ENCODE results near the gene UNC93A.
"Not testable (repeated sequence)": the region's sequence is repeated elsewhere in the genome, so short reads cannot be mapped to it uniquely, and the experiment has no call there.

Gene UNC93A

DNA sequence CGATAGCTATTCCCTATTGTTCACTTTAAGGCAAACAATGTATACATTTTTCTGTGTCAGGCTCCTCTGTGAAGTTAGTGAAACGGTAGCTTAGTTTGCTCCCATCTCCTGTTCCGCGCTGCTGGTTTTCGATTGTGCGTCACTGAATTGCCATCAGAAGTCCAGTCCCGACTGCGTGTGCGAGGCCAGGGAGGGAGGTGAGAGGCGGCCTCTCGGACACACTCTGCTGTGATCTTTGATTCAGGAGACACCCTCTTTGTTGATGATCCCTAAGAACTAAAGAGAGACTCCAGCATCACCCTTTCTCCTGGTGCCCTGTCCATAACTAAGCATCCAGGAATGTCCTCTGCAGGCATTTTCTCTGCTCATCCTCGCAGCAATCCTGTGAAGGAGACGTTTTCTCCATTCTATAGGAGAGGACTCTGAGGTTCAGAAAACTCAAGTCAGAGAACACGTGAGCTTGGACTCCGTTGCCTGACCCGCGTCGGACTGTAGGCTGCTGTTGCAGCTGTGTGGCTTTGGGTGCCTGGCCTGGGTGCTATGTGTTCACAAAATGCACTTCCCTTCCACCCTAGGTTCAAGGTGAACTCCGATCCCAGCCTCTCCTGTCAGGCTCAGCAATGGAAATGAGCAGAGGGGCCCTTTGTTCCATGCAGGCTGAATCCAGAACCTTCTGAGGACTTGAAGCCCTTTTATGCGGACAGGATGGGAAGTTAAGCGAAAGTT, 24.1 kb upstream of the UNC93A start:
- Mint-ChIP-seq H3K27ac (no peak overlapping the region), H3K9me3 (peaks cover 0 to 7% of the 10 kb centered on the region in 2 donors), H3K4me3 (no peak overlapping the region), H3K4me1 (no peaks in the 10 kb centered on the region), H3K27me3 (peaks cover 34% of the 10 kb centered on the region)
- DNase-seq (no peak), ATAC-seq (no peak)

DNA sequence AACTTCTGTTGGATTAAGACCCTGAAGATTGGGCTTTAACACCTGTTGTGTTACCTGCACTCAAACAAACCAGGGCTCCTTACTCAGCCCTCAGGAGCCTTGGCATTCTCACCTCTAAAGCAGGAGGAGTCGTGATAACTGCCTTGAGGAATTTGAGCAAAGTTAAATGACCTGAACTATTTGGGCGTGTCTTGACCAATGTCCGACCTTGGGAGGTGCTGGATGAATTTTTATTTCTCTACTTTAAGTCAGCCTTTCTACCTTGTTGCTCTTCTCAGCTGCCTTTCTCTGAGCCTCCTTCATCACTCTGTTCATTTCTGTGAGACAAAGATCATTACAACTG, 23.6 kb upstream of the UNC93A start:
- not testable (repeated sequence) for H3K9me3 Mint-ChIP-seq, H3K4me1 Mint-ChIP-seq, H3K4me3 Mint-ChIP-seq, ATAC-seq, DNase-seq
- Mint-ChIP-seq H3K27ac (peak overlapping the region in 1 of 2 donors; percentile 91), H3K27me3 (peaks cover 29% of the 10 kb centered on the region)

DNA sequence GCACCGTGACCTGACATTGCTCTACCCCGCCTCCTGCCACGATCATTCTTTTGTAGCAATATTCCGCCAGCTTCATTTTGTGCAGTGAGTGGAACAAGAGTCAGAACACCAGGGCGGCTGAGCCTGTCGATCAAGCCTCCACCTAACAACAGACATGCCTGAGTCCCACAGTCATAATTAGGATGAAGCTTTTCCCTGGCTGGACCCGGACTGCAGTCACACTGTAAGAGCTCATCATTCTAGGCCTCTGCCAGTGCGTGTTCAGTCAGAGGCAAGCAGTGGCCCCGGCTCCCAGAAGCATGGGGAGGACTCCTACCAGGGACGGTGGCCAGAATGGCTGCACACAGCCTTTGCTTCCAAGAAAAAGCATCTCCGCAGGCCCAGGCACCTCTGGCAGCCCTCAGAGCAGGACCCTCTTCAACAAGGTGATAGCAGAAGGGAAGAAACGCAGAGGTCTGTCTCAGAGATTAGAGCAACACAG, 23.2 kb upstream of the UNC93A start:
- Mint-ChIP-seq H3K27me3 (peaks cover 24% of the 10 kb centered on the region), H3K4me3 (no peak overlapping the region), H3K27ac (peak overlapping the region in 1 of 2 donors; percentile 91), H3K9me3 (peaks cover 0 to 2% of the 10 kb centered on the region in 2 donors), H3K4me1 (no peaks in the 10 kb centered on the region)
- DNase-seq (no peak), ATAC-seq (no peak)

DNA sequence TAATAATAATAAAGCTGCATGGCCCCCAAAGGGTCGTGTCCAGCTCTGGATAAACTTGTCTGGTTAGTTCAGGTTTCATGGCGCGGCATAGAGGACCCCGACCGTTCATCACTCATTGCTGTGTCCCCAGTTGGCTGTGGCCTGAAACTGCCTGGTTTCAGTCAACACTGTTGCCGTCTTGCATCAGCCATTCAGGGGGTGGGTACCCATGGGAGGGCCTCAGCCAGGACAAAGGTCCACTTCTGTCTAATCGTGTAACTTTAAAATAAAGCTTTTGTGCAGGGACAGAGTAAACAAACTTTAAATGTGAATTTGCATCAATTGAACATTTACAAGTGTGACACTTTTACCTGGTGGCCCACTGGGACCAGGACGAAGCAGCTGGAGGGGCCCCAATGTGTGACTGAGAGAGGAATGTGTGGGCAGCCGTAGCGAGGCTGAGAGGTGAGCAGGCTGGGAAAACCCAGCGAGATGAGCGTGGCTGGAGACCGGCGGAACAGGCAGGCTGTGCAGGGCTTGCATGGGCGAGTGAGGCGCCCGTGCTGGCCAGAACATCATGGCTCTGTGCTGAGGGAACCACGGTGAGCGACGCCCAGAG, 22.3 kb upstream of the UNC93A start:
- no peak for ATAC-seq
- no peak overlapping the region for H3K4me3 Mint-ChIP-seq
- no peaks in the 10 kb centered on the region for H3K9me3 Mint-ChIP-seq
- H3K27ac Mint-ChIP-seq = no peak overlapping the region
- peaks cover 22% of the 10 kb centered on the region for H3K27me3 Mint-ChIP-seq
- no peak for DNase-seq
- H3K4me1 Mint-ChIP-seq = no peaks in the 10 kb centered on the region

GRCh38 chr6:167270499-167271311, 20.4 kb upstream of the UNC93A start:
- peaks cover 22% of the 10 kb centered on the region for H3K27me3 Mint-ChIP-seq
- ATAC-seq (no peak), DNase-seq (no peak)
- H3K27ac Mint-ChIP-seq = no peak overlapping the region
- no peak overlapping the region for H3K4me3 Mint-ChIP-seq
- H3K4me1 Mint-ChIP-seq = no peaks in the 10 kb centered on the region
- no peaks in the 10 kb centered on the region for H3K9me3 Mint-ChIP-seq

DNA sequence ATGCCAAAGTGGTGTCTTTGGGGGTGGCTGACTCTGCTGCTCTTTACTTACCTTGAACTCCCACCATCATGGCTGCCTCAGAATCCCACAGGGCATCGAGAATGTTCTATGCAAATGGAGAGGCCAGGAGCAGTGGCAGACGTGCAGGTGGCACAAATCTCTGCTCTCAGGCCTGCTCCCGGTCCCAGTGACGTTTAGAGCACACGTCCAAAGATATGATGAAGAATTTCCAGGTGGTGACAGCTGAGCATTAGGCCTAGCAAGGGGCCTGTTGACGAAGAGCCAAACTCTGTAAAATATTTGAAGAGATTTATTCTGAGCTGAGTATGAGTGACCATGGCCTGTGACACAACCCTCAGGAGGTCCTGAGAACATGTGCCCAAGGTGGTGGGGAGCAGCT, 19.0 kb upstream of the UNC93A start:
- H3K4me3 Mint-ChIP-seq = no peak overlapping the region
- H3K9me3 Mint-ChIP-seq = no peaks in the 10 kb centered on the region
- H3K27me3 Mint-ChIP-seq = peaks cover 22% of the 10 kb centered on the region
- ATAC-seq (no peak), DNase-seq (no peak)
- no peaks in the 10 kb centered on the region for H3K4me1 Mint-ChIP-seq
- no peak overlapping the region for H3K27ac Mint-ChIP-seq

GRCh38 chr6:167272696-167273379, 18.3 kb upstream of the UNC93A start:
- DNase-seq (no peak), ATAC-seq (no peak)
- Mint-ChIP-seq H3K27ac (no peak overlapping the region), H3K4me3 (no peak overlapping the region), H3K27me3 (peaks cover 26% of the 10 kb centered on the region), H3K9me3 (no peaks in the 10 kb centered on the region), H3K4me1 (no peaks in the 10 kb centered on the region)

DNA sequence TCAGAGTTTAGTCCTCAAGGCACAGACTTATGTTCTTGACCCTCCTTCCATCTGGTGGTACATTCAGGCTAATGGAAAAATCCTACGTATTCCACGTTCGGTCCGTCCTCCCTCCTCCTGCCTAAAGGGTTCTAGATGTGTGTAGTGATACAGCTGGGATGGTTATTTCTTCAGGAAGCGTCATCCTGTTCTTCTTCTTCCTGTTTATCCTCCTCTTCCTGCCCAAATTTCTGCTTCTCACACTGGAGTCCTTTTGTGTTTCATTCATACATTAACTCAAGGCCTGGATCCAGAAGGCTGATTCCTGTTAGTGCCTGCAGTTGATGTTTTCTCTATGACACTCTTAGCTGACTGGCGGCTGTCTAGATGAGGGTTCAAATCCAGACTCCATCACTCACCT, 16.8 kb upstream of the UNC93A start:
- Mint-ChIP-seq H3K4me1 (no peaks in the 10 kb centered on the region), H3K9me3 (no peaks in the 10 kb centered on the region), H3K4me3 (no peak overlapping the region), H3K27ac (no peak overlapping the region), H3K27me3 (peaks cover 34% of the 10 kb centered on the region)
- no peak for ATAC-seq
- no peak for DNase-seq

- Mint-ChIP-seq H3K9me3 (no peaks in the 10 kb centered on the region), H3K4me1 (no peaks in the 10 kb centered on the region), H3K27me3 (peaks cover 32% of the 10 kb centered on the region), H3K27ac (no peak overlapping the region), H3K4me3 (no peak overlapping the region)
- DNase-seq = no peak
- ATAC-seq = no peak
Measured at GRCh38 chr6:167275001-167275400, 16.1 kb upstream of the UNC93A start.

DNA sequence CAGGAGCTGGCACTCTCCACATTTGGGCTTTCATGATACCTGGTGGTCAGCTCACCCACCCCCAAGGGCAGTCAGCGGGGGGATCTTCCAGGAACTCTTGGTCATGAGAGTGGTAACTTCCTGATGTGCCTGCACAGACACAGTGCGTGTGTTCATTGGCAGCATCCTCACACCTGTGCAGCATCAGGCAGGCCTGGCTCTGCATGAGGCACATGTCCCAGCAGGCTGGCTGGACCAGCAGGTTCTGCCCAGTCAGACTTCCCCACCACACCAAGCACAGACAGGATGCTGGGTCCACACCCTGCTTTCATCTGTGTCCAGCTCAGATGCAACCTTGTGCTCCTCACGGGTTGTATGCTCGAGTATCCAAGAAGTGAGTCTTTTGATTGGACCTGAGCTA, 15.7 kb upstream of the UNC93A start:
- Mint-ChIP-seq H3K4me3 (no peak overlapping the region), H3K27me3 (peaks cover 28% of the 10 kb centered on the region), H3K9me3 (no peaks in the 10 kb centered on the region), H3K4me1 (no peaks in the 10 kb centered on the region), H3K27ac (no peak overlapping the region)
- DNase-seq (no peak), ATAC-seq (peak; percentile 24)

- DNase-seq (no peak), ATAC-seq (peak; percentile 15)
- Mint-ChIP-seq H3K27me3 (peaks cover 19% of the 10 kb centered on the region), H3K27ac (no peak overlapping the region), H3K4me1 (no peaks in the 10 kb centered on the region), H3K4me3 (no peak overlapping the region), H3K9me3 (no peaks in the 10 kb centered on the region)
Measured at GRCh38 chr6:167276772-167277533, 14.2 kb upstream of the UNC93A start.

GRCh38 chr6:167278173-167278940, 12.8 kb upstream of the UNC93A start:
- H3K4me1 Mint-ChIP-seq, H3K4me3 Mint-ChIP-seq, H3K27ac Mint-ChIP-seq, DNase-seq, H3K9me3 Mint-ChIP-seq, ATAC-seq: not testable (repeated sequence)
- peaks cover 19% of the 10 kb centered on the region for H3K27me3 Mint-ChIP-seq

DNA sequence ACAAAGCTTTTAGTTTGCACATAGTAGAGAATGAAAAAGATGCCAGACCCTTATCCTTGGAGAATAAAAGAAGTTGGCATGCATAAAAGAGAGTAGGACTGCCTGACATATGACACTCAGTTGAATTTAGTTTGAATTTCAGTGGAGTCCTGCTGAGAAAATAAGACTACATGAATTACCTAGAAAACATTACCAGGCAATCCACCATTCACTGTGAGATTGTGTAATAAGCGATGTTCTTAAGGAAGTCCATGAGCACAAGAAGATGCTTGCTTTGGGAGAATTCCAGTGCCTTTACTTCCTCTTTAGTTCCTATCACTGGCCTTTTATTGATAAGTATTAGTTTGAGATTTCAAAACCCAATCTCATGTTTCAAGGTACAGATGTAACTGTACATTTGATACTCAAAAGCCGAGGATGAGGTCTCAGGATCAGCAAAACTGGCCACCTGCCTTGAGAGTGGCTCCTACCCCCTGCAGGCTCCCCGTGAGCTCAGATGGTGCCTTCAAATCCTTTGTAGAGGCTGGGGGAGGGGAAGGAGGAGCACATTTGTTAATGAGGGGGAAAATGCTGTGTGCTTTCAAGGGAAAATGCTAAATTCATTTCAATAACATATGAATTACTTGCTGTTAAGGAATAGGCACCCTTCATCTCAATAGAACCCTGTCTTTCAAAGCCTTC, 11.2 kb upstream of the UNC93A start:
- Mint-ChIP-seq H3K4me1 (no peaks in the 10 kb centered on the region), H3K27ac (no peak overlapping the region), H3K9me3 (no peaks in the 10 kb centered on the region), H3K27me3 (peaks cover 19% of the 10 kb centered on the region), H3K4me3 (no peak overlapping the region)
- ATAC-seq = no peak
- DNase-seq = no peak

DNA sequence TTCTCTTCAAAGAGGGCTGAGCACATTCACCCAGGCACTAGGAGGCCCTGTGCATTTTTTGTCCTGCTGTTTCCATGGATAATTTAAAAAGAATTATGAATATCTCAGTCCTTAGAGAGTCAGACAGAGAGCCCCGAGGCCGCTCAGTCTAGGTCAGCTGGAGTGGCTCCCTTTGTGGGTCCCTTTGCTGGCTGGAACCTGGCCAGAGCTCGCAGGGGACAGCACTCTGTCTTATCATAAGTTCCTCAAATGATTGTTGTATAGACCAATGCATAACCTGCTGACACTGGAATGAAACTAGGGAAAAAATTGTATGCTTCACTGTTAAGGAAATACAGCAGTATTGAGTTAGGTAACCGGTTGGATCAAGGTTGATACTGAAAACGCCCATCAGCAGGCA, 10.6 kb upstream of the UNC93A start:
- not testable (repeated sequence) for H3K9me3 Mint-ChIP-seq, ATAC-seq, H3K4me3 Mint-ChIP-seq, H3K27ac Mint-ChIP-seq, DNase-seq, H3K4me1 Mint-ChIP-seq
- H3K27me3 Mint-ChIP-seq = peaks cover 19% of the 10 kb centered on the region
